GM18505 (cell line): ENCODE measurements around the gene ZNF532.

Experiments
- ATAC-seq: cut with Tn5 transposase; IDR thresholded peaks from one replicate; pipeline ENCODE4 v1.9.1; 2021; ENCODE audit not compliant: unreplicated experiment
- POLR2A ChIP-seq: IDR thresholded peaks from 4 replicates; pipeline ENCODE4 v1.6.1; 2011; ENCODE audit warnings: borderline replicate concordance; ENCODE audit not compliant: insufficient read depth, insufficient read length; ENCODE audit errors: extremely low read depth

Gene ZNF532

DNA sequence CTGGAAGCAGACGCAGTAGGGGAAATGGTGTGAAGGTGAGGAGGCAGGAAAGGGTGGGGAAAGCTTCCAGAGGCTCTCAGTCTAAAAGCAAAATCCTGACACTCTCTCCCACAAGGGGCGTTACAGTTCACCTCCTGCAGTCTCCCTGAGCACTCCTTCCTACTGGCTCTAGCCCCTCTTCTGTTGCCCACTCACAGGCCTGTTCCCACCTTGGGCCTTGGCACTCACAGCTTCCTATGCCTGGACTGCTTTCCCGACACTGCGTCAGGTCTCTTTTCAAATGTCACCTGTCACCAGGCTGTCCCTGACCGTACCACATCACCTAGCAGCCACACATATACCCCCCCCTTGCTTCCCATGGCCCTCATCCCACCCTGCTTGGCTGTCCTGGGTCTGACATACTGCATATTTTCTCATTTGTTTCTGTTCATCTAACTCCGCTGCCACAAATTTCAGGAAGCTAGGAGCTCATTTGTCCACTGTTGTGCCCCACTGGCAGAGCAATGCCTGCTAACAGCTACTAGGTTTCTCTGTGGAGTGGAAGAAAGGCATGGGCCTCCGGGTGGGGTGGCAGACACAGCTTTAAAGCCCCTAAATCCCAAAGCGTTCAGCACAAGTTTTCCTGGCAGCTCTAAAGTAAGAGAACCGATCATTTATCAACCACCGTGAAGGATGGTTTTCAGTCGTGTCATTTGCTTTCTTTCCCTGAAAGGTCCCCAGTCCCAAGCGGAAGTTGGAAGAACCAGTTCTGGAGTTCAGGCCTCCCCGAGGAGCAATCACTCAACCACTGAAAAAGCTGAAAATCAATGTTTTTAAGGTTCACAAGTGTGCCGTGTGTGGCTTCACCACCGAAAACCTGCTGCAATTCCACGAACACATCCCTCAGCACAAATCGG, 118.8 kb downstream of the ZNF532 start:
- no peak for ATAC-seq
- TF ChIP-seq POLR2A: no peak

GRCh38 chr18:58988600-58988999, 123.9 kb downstream of the ZNF532 start:
- ATAC-seq: no peak
- TF ChIP-seq POLR2A: no peak

GRCh38 chr18:58989184-58989759, 124.6 kb downstream of the ZNF532 start:
- no peak for ATAC-seq
- TF ChIP-seq POLR2A: no peak

- TF ChIP-seq POLR2A: no peak
- no peak for ATAC-seq
Measured at GRCh38 chr18:58990720-58991119, 126.0 kb downstream of the ZNF532 start.

- ATAC-seq: peak; percentile 77
Measured at GRCh38 chr18:58991167-58991798, 126.6 kb downstream of the ZNF532 start.

DNA sequence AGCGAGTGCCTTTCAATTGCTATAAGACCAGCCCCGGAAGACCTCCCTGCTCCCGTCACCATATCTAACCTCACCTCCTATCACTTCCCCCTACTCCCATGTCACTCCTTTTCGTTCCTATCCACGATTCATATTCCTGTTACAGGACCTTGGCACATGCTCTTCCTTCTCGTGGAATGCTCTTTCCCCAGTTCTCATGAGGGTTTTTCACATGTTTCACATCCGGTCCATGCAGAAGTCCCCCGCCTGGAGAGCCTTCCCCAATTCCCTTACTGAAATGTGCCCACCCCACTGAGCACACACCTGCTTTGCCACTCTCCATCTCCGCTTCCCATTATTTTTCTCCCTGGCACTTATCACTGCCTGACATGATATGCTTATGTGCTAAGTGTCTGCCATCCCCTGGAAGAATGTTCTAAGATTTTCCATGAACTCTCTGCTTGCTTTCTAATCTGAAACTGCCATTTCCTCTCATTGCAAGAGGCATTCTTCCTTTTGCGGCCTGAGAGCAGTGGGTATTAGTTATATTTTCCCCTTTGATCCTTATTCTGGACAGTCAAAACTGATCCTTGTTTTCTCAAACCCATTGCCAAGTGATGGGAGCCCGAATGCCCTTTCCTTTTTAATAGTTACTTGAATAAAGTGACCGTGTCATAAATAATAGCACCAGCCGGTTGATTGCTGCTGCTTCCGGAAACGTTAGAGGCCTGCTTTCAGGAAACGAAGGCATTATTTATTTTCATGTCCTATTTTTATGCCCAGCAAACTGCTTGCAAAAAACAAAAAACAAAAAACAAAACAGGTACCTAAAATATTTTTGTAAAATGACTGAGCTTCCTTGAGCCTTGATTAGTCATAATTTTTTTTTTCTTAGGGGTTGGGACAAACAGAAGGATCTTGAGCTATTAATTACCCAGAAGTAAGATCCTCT, 127.9 kb downstream of the ZNF532 start:
- no peak for ATAC-seq
- TF ChIP-seq POLR2A: no peak

More at GRCh38 chr18:58991167-58991798, 126.6 kb downstream of the ZNF532 start:
- no peak for TF ChIP-seq POLR2A

GRCh38 chr18:58993260-58993659, 128.6 kb downstream of the ZNF532 start:
- no peak for TF ChIP-seq POLR2A
- no peak for ATAC-seq

- ATAC-seq: no peak
- TF ChIP-seq POLR2A: no peak
Measured at GRCh38 chr18:58995663-58996062, 131.0 kb downstream of the ZNF532 start.

DNA sequence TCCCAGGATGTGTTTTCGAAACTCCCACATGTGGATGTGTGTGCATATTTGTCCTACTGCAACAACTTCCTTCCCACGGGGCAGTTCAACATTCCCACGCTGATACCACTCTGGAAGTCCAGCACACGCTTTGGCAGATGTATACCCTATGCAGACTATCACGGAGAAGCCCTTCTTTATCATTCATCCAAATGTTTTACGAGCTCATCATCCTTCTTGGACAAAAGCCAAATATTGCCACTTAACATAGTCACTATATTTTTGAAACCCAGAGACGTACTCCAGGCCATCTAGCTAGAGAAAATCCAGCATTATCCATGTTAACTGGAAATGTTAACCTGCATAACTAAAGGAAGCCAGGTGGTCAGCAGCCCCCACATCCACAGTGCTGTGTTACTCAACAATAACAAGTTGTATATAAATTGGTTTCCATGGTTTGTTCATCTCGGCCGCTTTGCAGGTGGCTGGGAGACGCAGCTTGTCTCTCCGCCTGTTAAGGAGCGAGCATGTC, 131.5 kb downstream of the ZNF532 start:
- no peak for TF ChIP-seq POLR2A
- ATAC-seq: no peak

DNA sequence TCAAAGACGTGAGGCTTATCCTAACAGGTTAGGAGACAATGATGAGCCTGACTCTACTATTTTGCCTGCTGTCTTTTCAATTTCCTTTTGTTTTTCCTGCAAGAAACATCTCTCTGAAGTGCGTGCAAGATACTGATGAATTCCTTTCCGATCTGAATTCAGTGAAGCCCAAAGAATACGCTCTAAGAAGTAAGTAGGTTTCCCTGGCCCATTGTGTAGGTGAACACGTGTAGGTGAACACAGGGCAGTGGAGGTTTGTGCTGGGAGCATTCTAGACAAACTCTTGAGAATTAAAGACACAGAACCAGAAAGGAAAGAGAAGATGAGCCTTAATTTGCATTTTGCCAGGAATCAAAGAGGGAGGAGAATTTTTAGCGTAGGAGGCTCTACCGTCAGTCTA, 132.0 kb downstream of the ZNF532 start:
- no peak for TF ChIP-seq POLR2A
- no peak for ATAC-seq

DNA sequence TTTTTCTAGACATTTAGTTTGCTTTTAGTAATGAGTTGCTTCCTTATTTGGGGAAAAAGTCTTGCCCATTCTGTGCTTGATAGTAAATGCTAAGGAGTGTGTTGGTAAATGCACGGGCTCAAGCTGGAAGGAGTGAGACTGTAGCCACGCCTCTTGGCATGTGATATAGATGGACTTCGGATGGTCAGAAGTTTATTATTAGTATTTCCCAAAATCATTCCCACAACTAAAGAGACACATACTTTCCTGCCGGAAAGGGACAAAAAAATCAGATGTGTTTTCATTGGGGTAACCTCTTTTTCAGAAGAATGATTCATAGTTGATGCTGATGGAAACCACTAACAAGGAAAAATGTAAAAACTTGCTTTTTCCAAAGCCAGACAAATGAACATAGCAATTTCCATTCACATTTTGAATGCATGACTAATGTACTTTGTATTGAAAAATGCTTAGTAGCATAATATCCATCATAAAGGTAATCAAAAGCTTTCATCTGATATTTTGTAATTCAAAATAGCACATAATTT, 133.2 kb downstream of the ZNF532 start:
- no peak for TF ChIP-seq POLR2A
- ATAC-seq: no peak

GRCh38 chr18:58998401-58999203, 133.9 kb downstream of the ZNF532 start:
- TF ChIP-seq POLR2A: no peak
- no peak for ATAC-seq
